SK-N-MC (cell line): Measurements from ENCODE around the gene VPS37B.

ENCODE experiments used
- EZH2 ChIP-seq: fragments of 200-600 bp; sonication (generic); IDR thresholded peaks from one replicate; pipeline ENCODE4 v1.6.1; 2017; ENCODE audit warnings: antibody characterized with exemption
- FOXP2 ChIP-seq: optimal IDR thresholded peaks from 2 replicates; pipeline ENCODE3; 2011; ENCODE audit warnings: mild to moderate bottlenecking, moderate library complexity; ENCODE audit not compliant: insufficient read depth; ENCODE audit errors: extremely low read length, control extremely low read depth
- POLR2AphosphoS5 ChIP-seq: IDR thresholded peaks from 2 replicates; pipeline ENCODE4 v1.6.1; 2012; ENCODE audit warnings: mild to moderate bottlenecking, low read depth, low read length, borderline replicate concordance

DNA sequence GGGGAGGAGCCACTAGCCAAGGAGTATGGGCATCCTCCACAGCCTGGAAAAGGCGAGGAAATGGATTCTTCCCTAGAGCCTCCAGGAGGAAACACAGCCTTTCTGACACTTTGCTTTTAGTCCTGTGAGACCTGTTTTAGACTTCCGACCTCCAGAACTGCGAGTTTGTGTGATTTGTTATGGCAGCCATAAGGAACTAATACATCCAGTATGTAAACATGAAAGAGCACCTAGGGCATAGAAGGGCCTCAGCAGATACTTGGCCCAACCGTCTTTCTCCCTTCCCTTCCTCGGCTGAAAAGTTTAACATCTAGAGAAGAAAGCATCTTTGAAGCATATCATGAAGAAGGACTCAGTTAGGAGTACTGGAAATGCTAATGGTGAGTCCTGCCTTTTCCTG lies 57.1 kb downstream of the VPS37B start:
- TF ChIP-seq POLR2AphosphoS5 (no peak), EZH2 (no peak), FOXP2 (no peak)
